ENCODE measurements around the gene PARN. TPM values are rescaled to one million over a fixed set of nuclear protein-coding genes. Genes with fewer than 3 reads are reported as not detected.

PARN gene
- total and polyA plus RNA-seq, 2 of the 4 experiments (the other 2 are of a cell fraction): 24.6 to 25.1 TPM

- Histone ChIP-seq H4K8ac (ENCODE audit: low read depth in 2 of 2, low read length in 2 of 2) (no peak overlapping the region), H3K4me3 (ENCODE audit: insufficient read depth, low read depth, low read length) (no peak overlapping the region), H3K36me3 (ENCODE audit: control insufficient read depth, insufficient read depth, low read length) (peaks cover 1% of the 10 kb centered on the region; the same call in 1 of the 2 replicates), H3K56ac (ENCODE audit: extremely low read depth, insufficient read depth, low read length) (no peak overlapping the region), H3K9me3 (ENCODE audit: control insufficient read depth, insufficient read depth, low read length) (peaks cover 3% of the 10 kb centered on the region; the same call in 1 of the 2 replicates), H4K91ac (ENCODE audit: insufficient read depth, low read depth, low read length) (no peak overlapping the region), H3K4ac (ENCODE audit: low read depth, low read length) (no peak overlapping the region), H3K4me2 (ENCODE audit: low read depth, low read length) (no peak overlapping the region), H2AK5ac (ENCODE audit: low read depth, low read length) (no peak overlapping the region), H3K4me1 (ENCODE audit: control insufficient read depth, insufficient read depth, low read length) (peaks cover 8% of the 10 kb centered on the region), H2AFZ (replicated peaks; ENCODE audit: low read length, poor library complexity) (no peak overlapping the region), H4K20me1 (ENCODE audit: insufficient read depth, low read length) (no peaks in the 10 kb centered on the region; the same call in 1 of the 2 replicates), H3K9me1 (ENCODE audit: insufficient read depth, low read length) (peaks cover 12% of the 10 kb centered on the region), H3K14ac (replicated peaks; ENCODE audit: low read depth, low read length) (no peak overlapping the region), H2BK120ac (ENCODE audit: low read depth, low read length) (no peak overlapping the region), H3K18ac (ENCODE audit: low read depth, low read length) (no peak overlapping the region), H3K23ac (ENCODE audit: low read depth, low read length) (no peak overlapping the region), H2BK20ac (ENCODE audit: low read depth, low read length) (no peak overlapping the region), H4K5ac (ENCODE audit: low read depth, low read length) (no peak overlapping the region), H3K9ac (ENCODE audit: low read depth, low read length) (no peak overlapping the region), H2BK15ac (ENCODE audit: low read depth, low read length) (no peak overlapping the region), H3K27me3 (ENCODE audit: control insufficient read depth, insufficient read depth, low read length) (no peaks in the 10 kb centered on the region), H3K79me1 (ENCODE audit: low read depth in 1 of 2, low read length in 2 of 2) (peaks cover 0 to 6% of the 10 kb centered on the region in 2 experiments; a peak in 1 of 4 replicates), H2BK5ac (ENCODE audit: low read depth, low read length, poor library complexity, severe bottlenecking) (no peak overlapping the region), H2AK9ac (replicated peaks; ENCODE audit: low read depth, low read length, poor library complexity) (no peak overlapping the region), H3K27ac (ENCODE audit: insufficient read depth, low read length) (no peak overlapping the region)
- BruUV-seq (replicated peaks): no TSS peak
- dilution Hi-C loops (cut with HindIII; ENCODE audit: low sequenced_read_pairs, unreplicated experiment) (no loop called here), intact Hi-C loops (cut with micrococcal nuclease) (no loop called here), in situ Hi-C loops (cut with MboI; ENCODE audit: low sequenced_read_pairs) (no loop called here)
- ChIA-PET CTCF (no interaction called here), POLR2A (ENCODE audit: unreplicated experiment) (no interaction called here)
- WGBS, 2 experiments (ENCODE audit: extremely low coverage in 2 of 2, insufficient read length in 1 of 2): no CpG with 5 or more reads among the region's 1 CpG
- TF ChIP-seq BHLHE40 (IDR thresholded peaks at IDR 0.05; ENCODE audit: low read depth, low read length): no peak
- no peak for TF ChIP-seq RFX5 (IDR thresholded peaks at IDR 0.05; ENCODE audit: low read depth, low read length)
- no peak for DNase-seq
- ATAC-seq (ENCODE audit: low read depth): no peak
Measured at GRCh38 chr16:14460726-14461125, 169.3 kb downstream of the PARN start.
